ENCODE results near the gene ZSWIM6.

DNA sequence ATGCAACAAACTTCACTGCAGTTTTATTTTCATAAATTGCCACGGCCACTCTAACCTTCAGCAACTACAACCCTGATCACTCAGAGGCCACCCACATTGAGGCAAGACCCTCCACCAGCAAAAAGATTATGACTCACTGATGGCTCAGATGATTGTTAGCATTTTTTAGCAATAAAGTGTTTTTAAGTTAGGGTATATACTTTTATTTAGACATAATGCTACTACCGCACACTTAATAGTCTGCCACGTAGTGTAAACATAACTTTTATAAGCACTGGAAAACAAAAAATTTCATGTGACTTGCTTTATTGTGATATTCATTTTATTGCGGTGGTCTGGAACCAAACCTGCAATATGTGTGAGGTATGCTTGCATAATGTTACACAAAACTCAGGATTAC is 257.9 kb downstream of the ZSWIM6 start:
- TF ChIP-seq CTCF (IDR thresholded peaks at IDR 0.05): no peak
- TF ChIP-seq ZFX (IDR thresholded peaks at IDR 0.05; ENCODE audit: borderline replicate concordance): no peak

Data from 22Rv1 (cell line).